GM21786 (cell line): ENCODE data around the gene CTAG1B.
"Not testable (repeated sequence)": the region's sequence is repeated elsewhere in the genome, so short reads cannot be mapped to it uniquely, and the experiment has no call there.

Experiments used
- ATAC-seq: cut with Tn5 transposase; IDR thresholded peaks from one replicate; pipeline ENCODE4 v1.9.1; 2021; ENCODE audit not compliant: unreplicated experiment

Gene CTAG1B

GRCh38 chrX:154619182-154619581, at the start of gene CTAG1B:
CTAG1B (minus strand) TSS chrX:154619282; CDS start chrX:154619218, 64 bp downstream.
- not testable (repeated sequence) for ATAC-seq

GRCh38 chrX:154661899-154662298, 42.8 kb upstream of the CTAG1B start:
- no peak for ATAC-seq

- ATAC-seq, result no peak
Measured at GRCh38 chrX:154661170-154661569, 42.1 kb upstream of the CTAG1B start.

GRCh38 chrX:154660541-154660940, 41.5 kb upstream of the CTAG1B start:
- ATAC-seq, result no peak

GRCh38 chrX:154658957-154659356, 39.9 kb upstream of the CTAG1B start:
- no peak for ATAC-seq

GRCh38 chrX:154658187-154658586, 39.1 kb upstream of the CTAG1B start:
- ATAC-seq, result no peak

- ATAC-seq, result no peak
Measured at GRCh38 chrX:154657226-154657805, 38.2 kb upstream of the CTAG1B start.

GRCh38 chrX:154655786-154656185, 36.7 kb upstream of the CTAG1B start:
- no peak for ATAC-seq

- no peak for ATAC-seq
Measured at GRCh38 chrX:154655346-154655745, 36.3 kb upstream of the CTAG1B start.

GRCh38 chrX:154654925-154655324, 35.8 kb upstream of the CTAG1B start:
- no peak for ATAC-seq

- ATAC-seq, result no peak
Measured at GRCh38 chrX:154654372-154654771, 35.3 kb upstream of the CTAG1B start.

- not testable (repeated sequence) for ATAC-seq
Measured at GRCh38 chrX:154653413-154653812, 34.3 kb upstream of the CTAG1B start, which contains the start of gene CTAG2. CTAG2 (minus strand) TSS chrX:154653579; CDS start chrX:154653515, 64 bp downstream.

- ATAC-seq, result no peak
Measured at GRCh38 chrX:154653048-154653401, 33.9 kb upstream of the CTAG1B start.

- no peak for ATAC-seq
Measured at GRCh38 chrX:154652311-154653047, 33.4 kb upstream of the CTAG1B start.

- no peak for ATAC-seq
Measured at GRCh38 chrX:154650221-154650510, 31.1 kb upstream of the CTAG1B start.

- ATAC-seq, result no peak
Measured at GRCh38 chrX:154649503-154650220, 30.6 kb upstream of the CTAG1B start.

- no peak for ATAC-seq
Measured at GRCh38 chrX:154648931-154649330, 29.8 kb upstream of the CTAG1B start.

GRCh38 chrX:154645745-154646378, 26.8 kb upstream of the CTAG1B start:
- ATAC-seq, result not testable (repeated sequence)

- ATAC-seq, result not testable (repeated sequence)
Measured at GRCh38 chrX:154643708-154644107, 24.6 kb upstream of the CTAG1B start.

- not testable (repeated sequence) for ATAC-seq
Measured at GRCh38 chrX:154641740-154642139, 22.7 kb upstream of the CTAG1B start.

GRCh38 chrX:154633661-154634060, 14.6 kb upstream of the CTAG1B start:
- ATAC-seq, result not testable (repeated sequence)

- ATAC-seq, result not testable (repeated sequence)
Measured at GRCh38 chrX:154630949-154631348, 11.9 kb upstream of the CTAG1B start.
